Daoy (cell line): ENCODE results near the gene NCAPG2. TPM values are rescaled to one million over a fixed set of nuclear protein-coding genes. Genes with fewer than 3 reads are reported as not detected.

ENCODE experiments used
- DNase-seq: peaks from one replicate; pipeline ENCODE4 v3.0.0-alpha.2; 2015; ENCODE audit warnings: low read depth
- total RNA-seq: library from RNA; depleted of rRNA; stranded (reverse); fragments of >200 nt; shearing (Covaris generic); gene quantifications from 2 replicates; pipeline ENCODE4 v1.2.3, GENCODE V29; 2014; rRNA removed

Gene NCAPG2, protein sequence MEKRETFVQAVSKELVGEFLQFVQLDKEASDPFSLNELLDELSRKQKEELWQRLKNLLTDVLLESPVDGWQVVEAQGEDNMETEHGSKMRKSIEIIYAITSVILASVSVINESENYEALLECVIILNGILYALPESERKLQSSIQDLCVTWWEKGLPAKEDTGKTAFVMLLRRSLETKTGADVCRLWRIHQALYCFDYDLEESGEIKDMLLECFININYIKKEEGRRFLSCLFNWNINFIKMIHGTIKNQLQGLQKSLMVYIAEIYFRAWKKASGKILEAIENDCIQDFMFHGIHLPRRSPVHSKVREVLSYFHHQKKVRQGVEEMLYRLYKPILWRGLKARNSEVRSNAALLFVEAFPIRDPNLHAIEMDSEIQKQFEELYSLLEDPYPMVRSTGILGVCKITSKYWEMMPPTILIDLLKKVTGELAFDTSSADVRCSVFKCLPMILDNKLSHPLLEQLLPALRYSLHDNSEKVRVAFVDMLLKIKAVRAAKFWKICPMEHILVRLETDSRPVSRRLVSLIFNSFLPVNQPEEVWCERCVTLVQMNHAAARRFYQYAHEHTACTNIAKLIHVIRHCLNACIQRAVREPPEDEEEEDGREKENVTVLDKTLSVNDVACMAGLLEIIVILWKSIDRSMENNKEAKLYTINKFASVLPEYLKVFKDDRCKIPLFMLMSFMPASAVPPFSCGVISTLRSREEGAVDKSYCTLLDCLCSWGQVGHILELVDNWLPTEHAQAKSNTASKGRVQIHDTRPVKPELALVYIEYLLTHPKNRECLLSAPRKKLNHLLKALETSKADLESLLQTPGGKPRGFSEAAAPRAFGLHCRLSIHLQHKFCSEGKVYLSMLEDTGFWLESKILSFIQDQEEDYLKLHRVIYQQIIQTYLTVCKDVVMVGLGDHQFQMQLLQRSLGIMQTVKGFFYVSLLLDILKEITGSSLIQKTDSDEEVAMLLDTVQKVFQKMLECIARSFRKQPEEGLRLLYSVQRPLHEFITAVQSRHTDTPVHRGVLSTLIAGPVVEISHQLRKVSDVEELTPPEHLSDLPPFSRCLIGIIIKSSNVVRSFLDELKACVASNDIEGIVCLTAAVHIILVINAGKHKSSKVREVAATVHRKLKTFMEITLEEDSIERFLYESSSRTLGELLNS
- 57.2 and 60.1 TPM in 2 replicates for total RNA-seq

DNA sequence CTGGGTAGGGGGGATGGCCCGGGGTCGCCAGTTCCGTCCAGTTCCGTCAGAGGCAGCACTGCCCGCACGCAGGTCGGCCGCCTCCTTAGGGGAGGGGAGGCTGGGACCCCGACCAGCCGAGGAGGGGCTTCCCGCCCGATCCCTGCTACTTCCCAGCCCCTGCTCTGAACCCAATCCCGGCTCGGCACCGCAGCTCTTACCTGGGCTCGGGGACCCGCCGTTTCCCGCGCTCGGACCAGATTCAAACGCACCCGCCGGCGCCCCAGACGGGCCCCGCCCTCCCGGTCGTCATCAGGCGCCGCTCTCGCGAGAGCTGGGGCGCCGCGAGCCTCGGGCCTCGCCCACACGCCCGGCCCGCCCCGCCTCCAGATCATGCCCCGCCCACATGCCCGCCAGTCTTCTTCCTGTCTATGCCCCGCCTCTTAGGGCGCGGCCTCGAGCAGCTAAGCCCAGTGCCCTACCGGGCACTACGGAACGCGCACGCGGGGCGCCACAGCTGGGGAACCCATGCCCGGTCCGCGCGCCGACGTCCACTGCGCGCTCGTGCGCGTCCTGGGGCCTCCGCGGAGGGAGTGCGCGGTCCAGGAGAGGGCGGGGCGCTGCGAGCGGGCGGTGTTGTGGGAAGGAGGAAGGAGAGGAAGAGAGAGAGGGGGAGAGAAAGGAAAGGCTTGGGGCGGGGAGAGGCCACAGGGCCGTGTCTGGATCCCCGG, at the start of gene NCAPG2:
Gene NCAPG2 (minus strand): TSS at position 281 of the 710 bp plus-strand sequence. CDS start 2,905 bp downstream, outside the sequence.
- peak; percentile 100 for DNase-seq

DNA sequence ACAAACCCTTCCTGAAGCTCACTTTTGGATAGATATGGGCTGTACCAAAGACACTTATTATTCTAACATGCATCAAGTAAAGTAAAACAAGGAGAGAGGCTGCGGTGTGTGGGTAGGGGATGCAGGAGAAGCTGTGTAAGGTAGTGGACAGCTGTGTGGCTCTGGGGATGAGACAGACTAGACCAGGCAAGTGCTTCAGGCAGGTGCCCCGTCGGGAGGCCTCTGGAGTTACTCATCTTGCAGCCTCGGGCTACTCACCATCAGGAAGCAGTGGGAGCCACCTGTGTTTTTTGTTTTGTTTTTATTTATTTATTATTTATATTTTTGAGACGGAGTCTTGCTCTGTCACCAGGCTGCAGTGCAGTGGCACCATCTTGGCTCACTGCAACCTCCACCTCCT, 49.3 kb upstream of the NCAPG2 start:
- no peak for DNase-seq

DNA sequence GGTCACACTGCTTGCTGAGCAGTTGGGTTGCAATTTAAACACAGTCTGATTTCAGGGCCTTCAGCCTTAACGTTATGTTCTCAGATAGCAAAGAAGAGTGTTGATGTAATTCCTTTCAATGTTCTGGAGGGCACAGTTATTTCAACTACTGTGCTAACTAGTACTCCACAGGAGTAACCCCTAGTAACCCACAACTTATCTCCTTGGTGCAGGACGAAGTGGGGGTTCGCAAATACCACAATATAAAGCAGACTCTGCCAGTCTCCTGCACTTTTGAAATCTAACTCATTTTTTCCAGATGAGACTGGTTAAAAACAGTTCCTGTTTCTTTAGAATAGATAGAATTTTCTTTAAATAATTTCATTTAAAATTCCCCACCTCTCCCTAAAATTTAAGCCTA, 47.1 kb upstream of the NCAPG2 start:
- no peak for DNase-seq

DNA sequence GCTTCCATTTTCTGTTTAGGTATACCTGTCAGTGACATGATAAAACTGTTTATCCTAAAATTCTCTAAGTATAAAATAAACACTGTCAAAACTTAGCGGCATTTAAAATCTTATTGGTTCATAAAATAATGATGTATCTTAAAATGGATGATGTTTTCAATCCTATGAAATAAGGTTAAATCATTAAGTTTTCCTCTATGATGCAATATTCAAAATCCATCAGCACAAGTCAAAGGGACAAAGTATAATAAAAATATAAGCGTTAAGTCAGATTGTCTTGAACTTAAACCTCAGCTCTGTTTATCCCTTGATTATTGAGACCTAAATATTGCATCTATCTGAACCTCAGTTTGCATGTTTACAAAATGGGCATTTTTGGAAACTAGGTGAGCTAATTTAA, 46.6 kb upstream of the NCAPG2 start:
- no peak for DNase-seq

DNA sequence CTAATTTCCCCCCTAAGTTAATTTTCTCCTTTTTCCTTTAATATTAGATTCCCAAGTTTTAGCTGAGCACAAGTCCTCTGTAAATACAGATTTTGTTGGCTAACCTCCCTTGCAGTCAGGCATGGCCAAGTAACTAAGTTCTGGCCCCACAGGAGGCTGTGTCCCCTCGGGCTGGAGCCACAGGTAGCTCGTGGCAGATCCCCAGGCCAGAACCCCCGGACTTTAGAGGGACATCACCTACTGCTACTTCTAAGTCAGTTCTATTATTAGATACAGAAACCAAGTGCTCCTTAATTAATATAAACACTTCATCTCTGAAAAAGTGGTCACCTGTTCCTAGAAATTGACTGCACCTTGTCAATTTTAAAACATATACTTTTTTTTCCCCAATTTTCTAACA, 46.1 kb upstream of the NCAPG2 start:
- DNase-seq = no peak

DNA sequence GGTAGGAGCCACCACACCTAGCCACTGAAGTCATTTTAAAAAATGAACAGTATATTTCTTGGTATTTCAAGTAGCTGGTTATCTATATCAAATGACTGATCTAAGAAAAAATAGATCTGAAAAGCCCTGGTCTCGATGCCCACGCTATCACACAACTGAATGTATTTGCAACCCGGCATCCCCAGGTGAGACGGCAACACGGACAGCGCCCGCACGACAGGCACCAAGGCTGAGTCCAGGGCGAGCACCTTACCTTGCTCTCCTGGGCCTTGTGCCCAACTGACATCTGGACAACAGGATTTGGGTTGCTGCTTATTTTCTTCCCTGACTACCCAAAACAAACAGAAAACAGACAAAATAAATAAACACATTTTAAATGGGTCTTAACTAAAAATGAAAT, 44.8 kb upstream of the NCAPG2 start:
- no peak for DNase-seq

DNA sequence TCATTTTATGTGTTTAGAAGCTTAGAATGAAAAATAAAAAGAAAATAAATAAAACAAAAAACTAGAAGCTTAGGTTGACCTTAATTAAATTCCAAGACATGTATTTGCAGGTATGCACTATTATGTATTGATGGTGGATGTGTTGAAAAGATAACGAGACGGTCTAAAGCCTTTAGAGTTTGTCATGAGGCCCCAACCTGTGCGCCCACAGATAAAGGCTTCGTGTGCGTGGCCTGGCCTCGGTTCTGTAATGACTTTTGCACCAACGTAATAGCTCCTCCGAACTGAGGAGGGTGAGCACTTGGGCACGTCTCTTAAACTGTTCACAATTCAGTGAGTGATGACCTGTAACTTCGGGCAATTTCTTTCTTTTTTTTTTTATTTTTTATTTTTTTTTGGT, 43.7 kb upstream of the NCAPG2 start:
- DNase-seq = no peak

DNA sequence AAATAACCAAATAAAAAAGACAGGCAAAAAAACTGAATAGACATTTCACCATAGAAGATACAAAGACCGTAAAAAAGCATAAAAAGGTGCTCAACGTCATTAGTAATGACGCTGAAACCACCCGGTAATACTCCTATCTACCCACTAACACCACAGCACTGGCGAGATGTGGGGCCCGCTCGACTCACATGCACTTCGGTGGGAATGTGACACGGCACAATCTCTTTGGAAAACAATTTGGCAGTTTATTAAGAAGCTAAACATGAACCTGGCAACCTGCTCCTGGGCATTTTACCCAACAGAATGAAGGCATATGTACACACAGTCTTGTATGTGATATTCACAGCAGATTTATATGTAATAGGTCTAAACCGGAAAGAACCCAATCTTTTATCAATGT, 42.8 kb upstream of the NCAPG2 start:
- DNase-seq = no peak

DNA sequence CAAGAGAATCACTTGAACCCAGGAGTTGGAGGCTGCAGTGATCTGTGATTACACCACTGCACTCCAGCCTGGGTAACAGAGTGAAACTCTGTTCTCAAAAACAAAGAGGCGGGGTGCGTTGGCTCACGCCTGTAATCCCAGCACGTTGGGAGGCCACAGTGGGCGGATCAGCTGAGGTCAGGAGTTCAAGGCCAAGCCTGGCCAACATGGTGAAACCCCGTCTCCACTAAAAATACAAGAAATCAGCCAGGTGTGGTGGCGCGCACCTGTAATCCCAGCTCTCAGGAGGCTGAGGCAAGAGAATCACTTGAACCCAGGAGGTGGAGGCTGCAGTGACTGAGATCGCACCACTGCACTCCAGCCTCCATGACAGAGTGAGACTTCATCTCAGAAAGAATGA, 42.4 kb upstream of the NCAPG2 start:
- no peak for DNase-seq

DNA sequence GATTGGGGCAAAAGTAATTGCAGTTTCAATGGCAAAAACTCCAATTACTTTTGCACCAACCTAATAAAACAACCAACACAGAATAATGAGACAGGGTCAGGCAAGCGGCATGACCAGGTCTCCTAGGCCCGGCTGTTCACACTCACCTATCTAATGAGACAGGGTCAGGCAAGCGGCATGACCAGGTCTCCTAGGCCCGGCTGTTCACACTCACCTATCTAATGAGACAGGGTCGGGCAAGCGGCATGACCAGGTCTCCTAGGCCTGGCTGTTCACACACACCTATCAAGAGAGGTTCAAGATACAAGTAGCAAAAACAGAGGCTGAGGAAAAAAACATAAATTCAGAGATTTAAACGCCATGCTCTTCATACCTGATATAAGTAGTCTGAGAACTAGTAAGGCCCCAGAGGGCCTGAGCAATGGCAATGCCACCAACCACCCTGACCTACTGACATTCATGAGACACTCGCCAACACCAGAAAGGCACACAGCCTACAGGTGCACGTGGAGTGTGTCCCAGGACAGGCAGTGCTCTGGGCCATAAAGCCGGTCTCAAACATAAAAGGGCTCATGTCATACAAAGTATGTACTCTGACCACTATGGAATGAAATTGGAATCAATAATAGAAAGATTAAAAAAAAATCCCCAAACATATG, 40.6 kb upstream of the NCAPG2 start:
- DNase-seq = no peak

DNA sequence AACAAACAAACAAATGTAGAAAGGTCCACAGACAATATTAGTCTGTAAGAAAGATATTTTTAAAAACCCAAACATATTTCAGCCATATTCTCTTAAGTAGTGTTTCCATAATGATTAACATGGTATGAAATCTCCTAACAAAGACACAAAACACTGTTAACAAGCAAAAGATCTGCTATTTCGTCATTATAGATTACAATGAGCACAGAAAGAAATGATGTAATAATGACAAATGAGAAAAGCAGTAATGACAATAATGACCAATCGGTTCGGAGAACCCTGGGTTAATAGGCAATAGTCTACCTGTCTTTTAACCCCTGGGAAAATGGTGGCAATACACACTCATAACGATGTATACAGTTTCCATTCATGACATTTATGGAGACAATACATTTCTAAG, 39.5 kb upstream of the NCAPG2 start:
- no peak for DNase-seq

DNA sequence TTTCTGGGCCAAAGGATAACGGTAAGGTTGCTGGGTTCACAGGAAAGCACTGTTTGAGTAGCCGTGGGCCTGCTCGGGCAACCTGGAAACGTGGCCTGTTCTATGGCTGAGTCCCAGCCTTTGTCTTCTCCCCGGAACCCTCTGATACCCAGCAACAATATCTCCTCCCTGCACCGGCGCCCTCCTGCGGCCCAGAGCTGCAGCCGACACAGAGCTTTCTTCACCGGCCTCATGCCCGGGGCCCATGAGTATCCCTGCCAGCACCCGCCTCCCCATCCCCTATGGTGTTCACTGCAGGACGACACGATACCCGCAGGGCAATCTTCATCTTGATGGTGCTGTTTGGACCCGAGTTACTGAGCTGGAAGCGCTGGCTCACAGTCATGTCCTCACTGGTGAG, 38.6 kb upstream of the NCAPG2 start:
- DNase-seq = no peak

DNA sequence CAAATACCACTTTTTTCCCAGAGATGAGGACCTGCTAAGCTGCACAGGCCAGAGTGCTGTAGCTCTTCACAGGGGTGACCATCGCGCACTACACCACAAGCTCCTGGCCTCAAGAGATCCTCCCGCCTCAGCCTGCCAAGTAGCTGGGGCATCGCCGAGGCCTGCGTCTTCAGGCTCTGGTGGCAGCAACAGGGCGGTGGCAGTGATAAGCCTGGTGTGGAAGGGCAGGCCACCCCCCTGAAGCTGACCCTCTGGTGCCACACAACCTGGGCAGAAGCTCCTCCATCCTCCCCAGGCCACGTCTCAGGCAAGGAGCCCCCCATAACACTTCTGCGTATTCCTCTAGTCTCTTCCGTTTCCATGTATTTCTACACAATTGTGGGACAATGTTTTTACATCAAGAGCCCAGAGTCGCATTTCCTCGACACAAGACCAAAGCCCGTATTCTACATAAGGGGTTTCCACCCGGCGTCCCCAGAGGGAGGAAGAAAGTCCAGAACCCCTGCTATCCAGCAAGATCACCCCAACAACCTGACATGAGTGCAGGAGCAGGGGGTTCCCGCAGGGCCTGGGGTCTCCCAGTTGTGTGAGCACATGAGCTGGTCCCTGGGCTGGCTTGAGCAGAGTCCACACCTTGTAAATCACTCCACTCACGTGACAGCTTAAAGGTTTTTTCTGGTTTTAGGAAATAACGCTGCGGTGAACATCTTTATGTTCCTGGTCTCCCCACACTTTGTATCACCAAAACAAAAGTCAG, 37.6 kb upstream of the NCAPG2 start:
- DNase-seq = no peak

DNA sequence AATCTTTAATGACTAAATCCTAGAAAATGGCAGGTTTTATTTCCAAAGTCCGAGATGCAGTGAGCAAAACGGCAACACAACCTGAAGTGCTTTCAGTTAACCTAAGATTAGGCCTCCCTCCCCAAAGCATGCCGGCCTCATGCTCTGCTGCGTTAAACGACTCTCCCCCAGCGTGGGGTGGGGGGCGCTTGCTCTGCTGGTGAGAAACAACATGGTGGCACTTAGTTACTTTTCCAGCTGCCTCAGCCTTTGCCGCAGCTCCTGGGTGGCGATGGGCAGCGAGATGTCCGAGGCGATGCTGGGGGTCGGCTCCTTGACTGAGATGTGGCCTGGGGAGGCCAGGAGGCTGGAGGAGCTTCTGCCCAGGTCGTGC, 36.7 kb upstream of the NCAPG2 start:
- DNase-seq = no peak

DNA sequence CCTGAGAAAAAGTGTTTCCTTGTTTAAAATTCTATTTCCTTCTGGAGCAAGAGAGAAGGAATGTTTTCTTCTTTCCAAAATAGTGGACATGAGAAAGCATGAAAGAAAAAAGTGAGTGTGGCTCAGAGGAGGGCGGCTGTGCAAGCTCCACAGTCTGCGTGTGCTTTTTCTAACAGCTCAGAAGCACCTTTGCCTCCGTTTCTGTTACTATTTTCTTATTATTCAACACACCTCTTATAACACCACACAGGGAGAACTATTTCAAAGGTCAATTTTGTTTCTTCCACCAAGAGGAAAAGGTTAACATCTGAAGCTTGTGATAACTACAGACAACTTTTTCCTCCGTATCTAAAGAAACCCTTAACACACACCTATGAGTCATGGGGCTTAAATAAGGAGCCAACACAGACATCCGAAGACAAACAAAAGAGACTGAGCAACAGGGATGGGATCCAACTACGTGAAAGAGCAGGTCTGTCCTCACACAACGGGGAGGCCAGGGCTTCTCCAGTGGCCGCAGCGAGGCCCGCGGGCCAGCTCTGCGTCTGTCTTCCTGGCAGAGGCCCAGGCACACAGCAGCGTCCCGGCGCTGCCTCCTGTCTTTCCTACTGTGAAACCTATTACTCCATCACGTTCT, 36.2 kb upstream of the NCAPG2 start:
- peak; percentile 83 for DNase-seq

DNA sequence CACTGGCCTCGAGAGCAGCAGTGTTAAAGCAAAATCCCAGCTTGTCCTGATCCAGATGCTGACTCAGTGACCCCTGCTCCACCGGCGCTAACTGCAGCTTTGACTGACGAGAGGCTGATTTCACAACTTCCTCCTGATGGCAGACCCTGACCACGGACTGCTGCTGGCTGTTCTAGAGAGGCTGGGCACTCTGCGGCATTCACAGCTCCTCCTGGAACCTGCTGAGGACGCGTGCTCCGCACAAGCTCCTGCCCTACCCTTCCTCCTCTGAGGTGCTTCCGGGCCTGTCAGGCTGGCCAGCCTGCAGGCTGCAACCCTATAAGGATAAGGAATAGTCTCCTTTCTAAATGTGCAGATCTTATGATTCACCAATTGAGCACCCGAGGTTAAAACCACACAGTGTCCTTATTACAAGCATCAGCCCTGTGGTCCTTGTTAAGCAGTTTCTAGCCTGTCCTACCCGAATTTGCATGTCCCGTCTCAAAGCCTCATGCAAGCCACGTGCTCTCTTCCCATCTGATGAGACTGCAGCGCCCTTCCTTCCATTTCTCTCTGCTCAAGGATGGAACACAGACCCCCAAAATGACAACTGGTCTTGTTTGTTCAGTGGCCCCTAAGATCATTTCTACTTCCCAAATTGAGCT, 35.5 kb upstream of the NCAPG2 start:
- peak; percentile 82 for DNase-seq

DNA sequence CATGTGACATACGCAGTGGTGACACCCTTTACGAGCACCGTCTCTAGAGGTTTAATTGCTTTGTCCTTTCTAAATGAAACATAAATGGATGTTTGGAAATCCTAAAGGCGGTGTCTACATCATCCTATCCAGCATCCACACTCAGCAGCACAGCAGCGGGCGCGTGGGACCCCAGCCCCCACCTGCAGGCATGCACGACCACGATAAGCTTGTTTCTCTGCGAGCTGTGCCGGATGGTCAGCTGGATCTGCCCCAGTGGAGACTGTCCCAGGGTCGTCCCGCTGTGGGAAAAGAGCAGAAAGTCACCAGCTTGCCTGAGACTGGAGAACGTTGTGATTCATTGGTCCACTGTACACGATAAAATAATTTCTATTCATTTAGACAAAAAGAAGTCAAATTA, 34.2 kb upstream of the NCAPG2 start:
- DNase-seq = no peak

DNA sequence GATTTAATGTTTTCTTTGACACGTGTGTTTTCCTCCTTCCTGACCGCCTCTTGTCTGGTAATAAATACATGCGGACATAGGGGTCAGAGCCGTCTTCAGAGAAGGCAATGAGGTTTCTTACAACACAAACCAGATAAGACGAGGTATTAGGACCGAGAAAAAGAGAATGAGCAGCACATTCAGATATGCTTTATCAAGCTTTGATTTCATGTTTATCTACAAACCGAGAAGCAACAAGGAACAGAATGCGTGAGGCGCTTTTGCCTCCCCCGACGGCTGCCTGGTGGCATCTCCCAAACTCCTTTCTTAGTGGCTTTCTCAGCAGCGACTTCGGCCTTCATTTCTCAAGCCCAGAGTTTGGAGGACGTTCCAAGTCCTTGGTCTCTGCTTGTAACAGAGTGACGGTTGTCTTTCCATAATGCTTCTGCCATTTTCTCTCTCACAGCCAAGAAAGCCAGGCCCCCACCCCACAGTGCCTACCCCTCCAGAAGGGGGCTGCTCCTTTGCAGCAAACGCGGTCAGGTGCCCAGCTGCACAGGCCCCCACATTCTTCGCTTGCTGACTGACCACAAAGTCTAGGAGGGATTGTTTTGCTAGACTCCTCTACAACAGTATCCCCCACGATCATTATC, 32.6 kb upstream of the NCAPG2 start:
- no peak for DNase-seq

DNA sequence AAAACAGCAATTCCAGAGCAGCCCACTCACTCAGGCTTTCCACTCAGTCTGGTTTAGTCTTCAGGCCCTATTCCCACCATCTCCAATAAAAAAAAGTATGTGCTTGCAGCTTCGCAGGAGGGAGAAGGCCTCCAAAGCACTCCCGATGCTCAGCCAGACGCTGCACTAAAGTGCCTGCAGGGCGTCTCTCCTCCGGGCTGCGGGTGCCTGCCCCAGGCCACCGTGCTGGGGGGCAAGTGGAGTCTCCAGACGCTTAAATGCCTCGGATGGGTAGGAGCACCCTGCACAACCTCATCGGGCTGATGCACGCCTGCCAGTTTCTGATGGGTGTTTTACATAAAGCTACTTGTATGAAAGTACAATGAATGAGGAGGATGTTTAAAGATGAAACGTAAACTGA, 31.3 kb upstream of the NCAPG2 start:
- no peak for DNase-seq
